Measurements from ENCODE around the gene NINL. TPM values are rescaled to one million over a fixed set of nuclear protein-coding genes. Genes with fewer than 3 reads are reported as not detected.
A peak's percentile ranks its signal among the peaks of the same experiment; 100 is the strongest.

The NINL gene
- total and polyA plus RNA-seq, 2 experiments from 2014 or later = 26.4 to 61.3 TPM

GRCh38 chr20:25471020-25471419 lies 114.3 kb downstream of the NINL start:
- peaks cover 25% of the 10 kb centered on the region for H3K36me3 ChIP-seq
- H3K27me3 ChIP-seq = no peaks in the 10 kb centered on the region
- H3K27ac ChIP-seq = no peak overlapping the region
- TF ChIP-seq CTCF (IDR thresholded peaks at IDR 0.05; ENCODE audit: low read depth, low read length) = no peak
- DNase-seq (ENCODE audit: low read depth in 1 of 2, low spot score in 1 of 2) = no peak
- no peaks in the 10 kb centered on the region for H3K4me1 ChIP-seq (ENCODE audit: low read depth)
- H3K9me3 ChIP-seq (ENCODE audit: low read depth) = no peaks in the 10 kb centered on the region
- no peak overlapping the region for H3K4me3 ChIP-seq

- Histone ChIP-seq H3K27ac (no peak overlapping the region), H3K4me1 (ENCODE audit: low read depth) (no peaks in the 10 kb centered on the region), H3K27me3 (no peaks in the 10 kb centered on the region), H3K36me3 (peaks cover 32% of the 10 kb centered on the region), H3K4me3 (no peak overlapping the region), H3K9me3 (ENCODE audit: low read depth) (no peaks in the 10 kb centered on the region)
- peak; percentile 43 to 54 for DNase-seq (ENCODE audit: low read depth in 1 of 2, low spot score in 1 of 2)
- TF ChIP-seq CTCF (IDR thresholded peaks at IDR 0.05; ENCODE audit: low read depth, low read length) = peak; percentile 48
Measured at GRCh38 chr20:25470045-25470444, 115.3 kb downstream of the NINL start.

- Histone ChIP-seq H3K36me3 (peaks cover 34% of the 10 kb centered on the region), H3K4me1 (ENCODE audit: low read depth) (no peaks in the 10 kb centered on the region), H3K27ac (no peak overlapping the region), H3K4me3 (no peak overlapping the region), H3K9me3 (ENCODE audit: low read depth) (no peaks in the 10 kb centered on the region), H3K27me3 (no peaks in the 10 kb centered on the region)
- no peak for TF ChIP-seq CTCF (IDR thresholded peaks at IDR 0.05; ENCODE audit: low read depth, low read length)
- DNase-seq (ENCODE audit: low read depth in 1 of 2, low spot score in 1 of 2) = no peak
Measured at GRCh38 chr20:25469558-25469957, 115.8 kb downstream of the NINL start.

GRCh38 chr20:25468126-25469075 lies 116.9 kb downstream of the NINL start:
- peaks cover 32% of the 10 kb centered on the region for H3K36me3 ChIP-seq
- no peak overlapping the region for H3K4me3 ChIP-seq
- no peak for DNase-seq (ENCODE audit: low read depth in 1 of 2, low spot score in 1 of 2)
- TF ChIP-seq CTCF (IDR thresholded peaks at IDR 0.05; ENCODE audit: low read depth, low read length) = no peak
- no peak overlapping the region for H3K27ac ChIP-seq
- H3K4me1 ChIP-seq (ENCODE audit: low read depth) = no peaks in the 10 kb centered on the region
- no peaks in the 10 kb centered on the region for H3K27me3 ChIP-seq
- H3K9me3 ChIP-seq (ENCODE audit: low read depth) = no peaks in the 10 kb centered on the region

- Histone ChIP-seq H3K36me3 (peaks cover 34% of the 10 kb centered on the region), H3K4me1 (ENCODE audit: low read depth) (no peaks in the 10 kb centered on the region), H3K4me3 (no peak overlapping the region), H3K27ac (no peak overlapping the region), H3K27me3 (no peaks in the 10 kb centered on the region), H3K9me3 (ENCODE audit: low read depth) (no peaks in the 10 kb centered on the region)
- TF ChIP-seq CTCF (IDR thresholded peaks at IDR 0.05; ENCODE audit: low read depth, low read length) = no peak
- DNase-seq (ENCODE audit: low read depth in 1 of 2, low spot score in 1 of 2) = no peak
Measured at GRCh38 chr20:25467441-25467840, 117.9 kb downstream of the NINL start.
